Lower lobe of right lung (tissue), 2 donors: ENCODE results near the gene SLC24A3. TPM values are rescaled to one million over a fixed set of nuclear protein-coding genes. Genes with fewer than 3 reads are reported as not detected.

Experiments used
- ATAC-seq, 2 donors: fragments of 200-7000 bp; cut with Tn5 transposase; one replicate each; pipeline ENCODE4 v1.9.1; 2020 to 2022; ENCODE audit warnings: mild to moderate bottlenecking in 2 of 2, moderate library complexity in 2 of 2
- DNase-seq: peaks from one replicate; pipeline ENCODE4 v3.0.0-alpha.2; 2020
- H3K27ac ChIP-seq: fragments of 200-600 bp; one replicate; pipeline ENCODE4 v1.8.0; 2022
- H3K27me3 ChIP-seq: fragments of 200-600 bp; one replicate; pipeline ENCODE4 v1.8.0; 2022; ENCODE audit warnings: low read depth
- H3K36me3 ChIP-seq: fragments of 200-600 bp; one replicate; pipeline ENCODE4 v1.8.0; 2022; ENCODE audit warnings: mild to moderate bottlenecking
- H3K4me1 ChIP-seq: fragments of 200-600 bp; one replicate; pipeline ENCODE4 v1.8.0; 2022
- H3K4me3 ChIP-seq: fragments of 200-600 bp; one replicate; pipeline ENCODE4 v1.8.0; 2022; ENCODE audit warnings: mild to moderate bottlenecking
- H3K9me3 ChIP-seq: fragments of 200-600 bp; one replicate; pipeline ENCODE4 v1.8.0; 2022
- intact Hi-C: fragments of 100-400 bp; cut with DNase I; formaldehyde crosslinking; loops from one replicate; pipeline ENCODE4 v1.11.0; 2022
- total RNA-seq: library from RNA; stranded (reverse); fragmentation: NEBNext Ultra II Directional; extraction: Animal tissue kit (Norgen Biotek cat#: 25700); gene quantifications from one replicate; pipeline ENCODE4 v1.2.1, GENCODE V29; 2021
- TF ChIP-seq, protein P1 (sequence below): fragments of 200-600 bp; IDR thresholded peaks from one replicate; pipeline ENCODE4 v1.8.0; 2022; ENCODE audit warnings: antibody characterized with exemption, mild to moderate bottlenecking
- donor health status: DM: no; HTN: yes; CAD: no; lungs with severe emphysema.

SLC24A3 gene
- total RNA-seq, 1 donor from 2014 or later, result 7.9 TPM

DNA sequence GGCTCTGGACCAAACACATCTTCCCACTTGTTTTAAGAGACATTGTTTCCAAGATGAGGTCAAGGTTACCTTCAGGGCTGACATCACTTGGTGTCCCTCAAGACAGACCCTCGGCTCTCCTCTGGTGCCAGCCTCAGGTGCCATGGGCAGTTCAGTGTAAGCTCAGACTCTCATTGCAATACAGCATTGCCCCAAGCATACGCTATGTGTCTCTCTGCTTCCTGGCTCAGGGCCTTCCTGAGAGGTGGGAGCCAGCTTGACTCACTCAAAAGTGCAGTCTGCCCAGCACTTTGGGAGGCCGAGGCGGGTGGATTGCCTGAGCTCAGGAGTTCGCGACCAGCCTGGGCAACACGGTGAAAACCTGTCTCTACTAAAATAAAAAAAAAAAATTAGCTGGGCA lies 51.7 kb downstream of the SLC24A3 start:
- H3K9me3 ChIP-seq, result no peaks in the 10 kb centered on the region
- H3K4me1 ChIP-seq, result peaks cover 8% of the 10 kb centered on the region
- TF ChIP-seq, protein P1, sequence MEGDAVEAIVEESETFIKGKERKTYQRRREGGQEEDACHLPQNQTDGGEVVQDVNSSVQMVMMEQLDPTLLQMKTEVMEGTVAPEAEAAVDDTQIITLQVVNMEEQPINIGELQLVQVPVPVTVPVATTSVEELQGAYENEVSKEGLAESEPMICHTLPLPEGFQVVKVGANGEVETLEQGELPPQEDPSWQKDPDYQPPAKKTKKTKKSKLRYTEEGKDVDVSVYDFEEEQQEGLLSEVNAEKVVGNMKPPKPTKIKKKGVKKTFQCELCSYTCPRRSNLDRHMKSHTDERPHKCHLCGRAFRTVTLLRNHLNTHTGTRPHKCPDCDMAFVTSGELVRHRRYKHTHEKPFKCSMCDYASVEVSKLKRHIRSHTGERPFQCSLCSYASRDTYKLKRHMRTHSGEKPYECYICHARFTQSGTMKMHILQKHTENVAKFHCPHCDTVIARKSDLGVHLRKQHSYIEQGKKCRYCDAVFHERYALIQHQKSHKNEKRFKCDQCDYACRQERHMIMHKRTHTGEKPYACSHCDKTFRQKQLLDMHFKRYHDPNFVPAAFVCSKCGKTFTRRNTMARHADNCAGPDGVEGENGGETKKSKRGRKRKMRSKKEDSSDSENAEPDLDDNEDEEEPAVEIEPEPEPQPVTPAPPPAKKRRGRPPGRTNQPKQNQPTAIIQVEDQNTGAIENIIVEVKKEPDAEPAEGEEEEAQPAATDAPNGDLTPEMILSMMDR, result no peak
- no peak overlapping the region for H3K27ac ChIP-seq
- no peaks in the 10 kb centered on the region for H3K27me3 ChIP-seq
- intact Hi-C loops, result no loop called here
- H3K4me3 ChIP-seq, result no peak overlapping the region
- H3K36me3 ChIP-seq, result no peaks in the 10 kb centered on the region
- no peak for ATAC-seq
- no peak for DNase-seq

DNA sequence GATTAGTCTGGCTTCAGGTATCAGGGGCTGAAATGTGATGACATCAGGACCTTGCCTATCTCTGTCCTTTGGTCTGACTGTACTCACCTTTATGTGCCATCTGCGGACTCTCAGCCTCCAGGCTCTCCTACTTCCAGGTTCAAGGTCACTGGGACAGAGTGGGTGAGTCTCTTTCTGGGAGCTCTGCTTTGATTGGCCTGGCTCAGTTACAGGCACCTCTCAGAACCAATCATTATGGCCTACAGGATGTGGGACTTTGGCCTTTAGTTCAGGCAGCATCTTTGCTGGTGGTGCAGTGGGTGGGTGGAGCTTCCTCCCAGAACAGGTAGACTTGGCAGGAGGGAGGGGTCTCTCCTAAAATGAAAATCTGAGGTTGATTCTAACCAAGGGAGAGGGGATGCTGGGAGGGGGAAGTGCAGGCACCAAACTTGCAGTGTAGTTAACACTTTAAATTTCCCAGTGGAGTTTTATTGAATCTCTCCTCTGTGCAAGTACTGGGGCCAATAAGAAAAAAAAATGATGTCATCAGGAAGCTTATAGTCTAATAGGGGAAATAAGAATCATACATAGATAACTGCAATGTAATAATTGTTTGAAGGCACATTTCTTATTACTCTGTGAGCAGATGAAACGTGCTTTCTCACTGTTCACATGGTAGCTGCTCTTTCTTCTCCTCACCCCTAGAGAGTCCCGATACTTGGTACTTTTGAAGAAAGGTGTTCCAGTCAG lies 53.4 kb downstream of the SLC24A3 start:
- DNase-seq (no peak), ATAC-seq (no peak)
- Histone ChIP-seq H3K9me3 (no peaks in the 10 kb centered on the region), H3K27me3 (no peaks in the 10 kb centered on the region), H3K4me3 (no peak overlapping the region), H3K27ac (no peak overlapping the region), H3K36me3 (no peaks in the 10 kb centered on the region), H3K4me1 (peaks cover 1% of the 10 kb centered on the region)
- TF ChIP-seq, protein P1, result no peak
- intact Hi-C loops, result no loop called here

DNA sequence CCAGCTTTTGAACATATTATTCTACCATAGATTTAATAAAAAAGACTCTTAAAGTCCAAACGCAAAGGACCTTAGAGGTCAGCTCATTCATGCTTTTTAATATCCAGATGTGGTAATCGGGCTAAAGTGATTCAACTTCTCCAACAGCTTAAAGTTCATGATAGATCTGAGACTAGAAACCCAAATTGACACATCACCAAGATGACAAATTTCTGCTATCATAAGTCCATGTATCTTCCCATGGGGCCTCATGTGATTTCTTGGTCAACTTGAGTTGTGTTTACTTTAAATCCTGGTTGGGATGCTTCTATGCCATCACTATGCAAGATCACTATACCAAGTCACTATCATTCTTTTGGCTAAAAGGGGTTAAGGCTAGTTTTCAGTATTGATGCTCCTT lies 56.0 kb downstream of the SLC24A3 start:
- no peaks in the 10 kb centered on the region for H3K36me3 ChIP-seq
- TF ChIP-seq, protein P1, result no peak
- DNase-seq (no peak), ATAC-seq (no peak)
- H3K27ac ChIP-seq, result no peak overlapping the region
- no peaks in the 10 kb centered on the region for H3K9me3 ChIP-seq
- intact Hi-C loops, result no loop called here
- no peak overlapping the region for H3K4me3 ChIP-seq
- no peaks in the 10 kb centered on the region for H3K4me1 ChIP-seq
- no peaks in the 10 kb centered on the region for H3K27me3 ChIP-seq

DNA sequence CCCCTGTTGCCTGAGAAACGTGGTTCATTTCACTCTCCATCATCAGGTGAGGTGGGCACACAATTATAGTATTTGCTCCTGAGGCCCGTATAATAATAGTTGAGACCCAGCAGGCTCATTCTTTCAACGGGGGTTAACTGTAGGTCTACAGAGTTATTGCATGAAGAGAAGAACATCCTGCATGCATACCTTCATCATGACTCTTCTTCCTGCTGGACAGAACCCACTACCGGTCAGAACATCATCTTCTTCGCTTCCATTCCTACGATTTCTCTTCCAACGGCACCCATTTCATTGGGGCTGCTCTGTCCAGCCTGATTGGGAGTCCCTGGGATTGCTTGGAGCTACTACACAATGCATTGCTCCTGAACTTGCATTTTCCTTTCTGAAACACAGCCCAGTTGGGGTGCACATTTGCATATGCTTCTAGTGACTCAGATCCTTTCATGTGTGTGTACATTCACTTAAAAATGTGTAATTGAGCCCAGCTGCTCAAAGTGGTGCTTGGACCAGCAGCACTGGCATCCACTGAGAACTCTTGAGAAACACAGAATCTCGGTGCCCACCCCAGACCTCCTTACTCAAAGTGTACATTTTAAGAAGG lies 57.4 kb downstream of the SLC24A3 start:
- H3K27me3 ChIP-seq, result no peaks in the 10 kb centered on the region
- TF ChIP-seq, protein P1, result no peak
- intact Hi-C loops, result no loop called here
- H3K4me1 ChIP-seq, result peaks cover 6% of the 10 kb centered on the region
- no peaks in the 10 kb centered on the region for H3K9me3 ChIP-seq
- ATAC-seq (no peak), DNase-seq (no peak)
- no peak overlapping the region for H3K27ac ChIP-seq
- H3K36me3 ChIP-seq, result no peaks in the 10 kb centered on the region
- H3K4me3 ChIP-seq, result no peak overlapping the region

DNA sequence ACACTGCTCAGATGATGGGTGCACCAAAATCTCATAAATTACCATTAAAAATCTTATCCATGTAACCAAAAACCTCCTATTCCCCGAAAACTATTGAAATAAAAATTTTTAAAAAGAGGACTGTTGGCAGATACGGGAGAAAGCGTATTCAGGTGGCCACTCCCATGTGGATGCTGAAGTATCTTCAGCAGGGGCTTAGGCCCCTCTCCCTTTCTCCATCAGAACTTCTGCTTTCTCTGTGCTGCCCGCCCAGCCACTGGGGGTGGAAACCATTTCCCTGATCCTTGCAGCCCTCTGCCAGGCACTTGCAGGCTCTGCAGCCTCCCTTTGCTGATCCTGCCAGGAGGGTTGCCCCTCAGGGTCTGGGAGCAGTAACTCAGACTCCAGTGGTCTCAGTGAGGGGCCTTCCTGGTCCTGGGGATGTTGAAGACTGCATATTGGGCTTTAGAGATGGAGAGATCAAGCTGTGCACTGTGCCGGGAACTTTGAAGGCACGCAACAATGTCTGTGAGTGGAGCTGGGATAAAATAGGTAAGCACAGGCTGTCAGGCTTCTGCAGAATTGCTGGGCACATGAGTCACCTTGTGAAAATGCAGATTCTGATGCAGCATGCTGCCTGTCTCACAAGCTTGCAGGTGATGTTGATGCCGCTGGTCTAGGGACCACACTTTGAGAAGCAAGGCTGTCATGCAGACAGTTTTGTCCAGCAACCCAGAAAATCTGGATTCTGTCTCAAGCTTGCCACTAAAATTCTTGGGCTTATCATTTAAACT lies 59.6 kb downstream of the SLC24A3 start:
- intact Hi-C loops, result no loop called here
- Histone ChIP-seq H3K4me3 (no peak overlapping the region), H3K27me3 (no peaks in the 10 kb centered on the region), H3K4me1 (peaks cover 19% of the 10 kb centered on the region), H3K27ac (no peak overlapping the region), H3K9me3 (no peaks in the 10 kb centered on the region), H3K36me3 (no peaks in the 10 kb centered on the region)
- DNase-seq, result no peak
- no peak for ATAC-seq
- TF ChIP-seq, protein P1, result no peak
